H1 (cell line): ENCODE results near the gene RDH5. TPM values are rescaled to one million over a fixed set of nuclear protein-coding genes. Genes with fewer than 3 reads are reported as not detected.

Experiments used
- EGR1 ChIP-seq: IDR thresholded peaks from 2 replicates; pipeline ENCODE4 v1.6.1; 2011; ENCODE audit warnings: low read depth, low read length, borderline replicate concordance
- SIN3A ChIP-seq, 2 experiments: IDR thresholded peaks in 1 of 2; conservative IDR thresholded peaks in 1 of 2; 2 replicates each; pipeline ENCODE4 v1.6.1; 2011 to 2012; ENCODE audit warnings: low read length in 2 of 2, improper control_type of control experiment in 1 of 2, low read depth in 1 of 2, mild to moderate bottlenecking in 1 of 2
- polyA plus RNA-seq, 7 experiments: library from polyadenylated mRNA; depleted of rRNA in 3 of 7; stranded (reverse) in 5 of 7; unstranded in 2 of 7; fragments of >200 nt in 5 of 7; fragments of 200-250 nt in 2 of 7; gene quantifications; 1 replicate in 5 of 7; 2 replicates in 1 of 7; 4 replicates in 1 of 7; pipeline versions ENCODE4 v1.2.1 to v1.2.3, GENCODE V29; 2011 to 2013; ENCODE audit warnings: missing spikeins in 2 of 7, mixed read lengths in 2 of 7
- total RNA-seq: library from RNA; stranded (reverse); fragmentation: NEBNext Ultra II Directional; extraction: Animal tissue kit (Norgen Biotek cat#: 25700); gene quantifications from 2 replicates; pipeline ENCODE4 v1.2.1, GENCODE V29; 2021
- TF ChIP-seq, protein P1 (sequence below): IDR thresholded peaks from 2 replicates; pipeline ENCODE4 v1.6.1; 2012; ENCODE audit warnings: low read length, inconsistent platforms

Gene RDH5
- total and polyA plus RNA-seq, 2 of the 8 experiments (the other 6 are each of a cell fraction or from before 2014, with no cell fraction given) = 4.2 to 6.0 TPM

DNA sequence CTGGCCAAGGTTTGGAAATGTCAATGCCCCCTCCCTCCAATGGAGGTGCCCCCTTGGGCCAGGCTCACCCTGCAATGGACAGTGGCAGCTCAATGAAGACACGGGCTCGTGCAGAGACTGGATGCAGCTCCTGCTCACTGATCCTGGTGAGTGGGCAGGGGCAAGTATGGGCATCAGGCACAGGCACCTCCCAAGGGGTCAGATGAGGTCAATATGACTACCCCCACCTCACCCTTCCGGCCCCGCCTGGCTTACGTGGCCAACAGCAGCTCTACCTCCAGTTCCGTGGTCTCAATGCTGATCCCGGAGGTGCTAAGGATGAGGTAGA, 26.0 kb upstream of the RDH5 start (continued):
- TF ChIP-seq, protein P1, sequence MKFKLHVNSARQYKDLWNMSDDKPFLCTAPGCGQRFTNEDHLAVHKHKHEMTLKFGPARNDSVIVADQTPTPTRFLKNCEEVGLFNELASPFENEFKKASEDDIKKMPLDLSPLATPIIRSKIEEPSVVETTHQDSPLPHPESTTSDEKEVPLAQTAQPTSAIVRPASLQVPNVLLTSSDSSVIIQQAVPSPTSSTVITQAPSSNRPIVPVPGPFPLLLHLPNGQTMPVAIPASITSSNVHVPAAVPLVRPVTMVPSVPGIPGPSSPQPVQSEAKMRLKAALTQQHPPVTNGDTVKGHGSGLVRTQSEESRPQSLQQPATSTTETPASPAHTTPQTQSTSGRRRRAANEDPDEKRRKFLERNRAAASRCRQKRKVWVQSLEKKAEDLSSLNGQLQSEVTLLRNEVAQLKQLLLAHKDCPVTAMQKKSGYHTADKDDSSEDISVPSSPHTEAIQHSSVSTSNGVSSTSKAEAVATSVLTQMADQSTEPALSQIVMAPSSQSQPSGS = no peak
- no peak for TF ChIP-seq SIN3A (conservative IDR thresholded peaks at IDR 0.05 in 1 of 2, IDR thresholded peaks at IDR 0.05 in 1 of 2; ENCODE audit: low read depth in 1 of 2, low read length in 2 of 2)
- TF ChIP-seq EGR1 = no peak
